Vagina (tissue), 2 donors: ENCODE data around the gene USP6NL. TPM values are rescaled to one million over a fixed set of nuclear protein-coding genes. Genes with fewer than 3 reads are reported as not detected.

Source experiments
- DNase-seq, 2 donors: peaks; one replicate each; pipeline ENCODE4 v3.0.0-alpha.2; 2017; ENCODE audit errors: extremely low spot score in 2 of 2
- H3K27ac ChIP-seq: fragments of 200-600 bp; sonication (generic); one replicate; pipeline ENCODE4 v1.5.1; 2019
- H3K27me3 ChIP-seq: fragments of 200-600 bp; sonication (generic); one replicate; pipeline ENCODE4 v1.5.1; 2019
- H3K36me3 ChIP-seq, 2 donors: fragments of 200-600 bp; sonication (generic); one replicate each; pipeline ENCODE4 v1.5.1; 2017 to 2019
- H3K4me1 ChIP-seq: fragments of 200-600 bp; sonication (generic); one replicate; pipeline ENCODE4 v1.5.1; 2019
- H3K4me3 ChIP-seq, 2 donors: fragments of 200-600 bp; sonication (generic); 1 replicate in 1 of 2; 2 replicates in 1 of 2; pipeline ENCODE4 v1.5.1; 2016 to 2019
- H3K9me3 ChIP-seq: fragments of 200-600 bp; sonication (generic); one replicate; pipeline ENCODE4 v1.5.1; 2019
- CTCF ChIP-seq, 3 experiments: fragments of 450-650 bp in 2 of 3; fragments of 200-600 bp in 1 of 3; sonication (generic) in 1 of 3; IDR thresholded peaks; one replicate each; pipeline ENCODE4 v1.5.1; 2017 to 2019; ENCODE audit warnings: antibody characterized with exemption in 3 of 3, mild to moderate bottlenecking in 2 of 3, moderate library complexity in 2 of 3
- POLR2A ChIP-seq, 2 donors: fragments of 450-650 bp; IDR thresholded peaks; one replicate each; pipeline ENCODE4 v1.6.1; 2017; ENCODE audit warnings: antibody characterized with exemption in 2 of 2, mild to moderate bottlenecking in 2 of 2, moderate library complexity in 2 of 2
- POLR2AphosphoS5 ChIP-seq, 2 donors: sonication (generic); formaldehyde crosslinking; IDR thresholded peaks; one replicate each; pipeline ENCODE4 v1.9.0; 2017; ENCODE audit warnings: antibody characterized with exemption in 2 of 2, mild to moderate bottlenecking in 2 of 2, low read depth in 1 of 2; ENCODE audit not compliant: insufficient read depth in 1 of 2
- intact Hi-C: fragments of 100-400 bp; cut with DNase I; formaldehyde crosslinking; loops from one replicate; pipeline ENCODE4 v1.15.1; 2023
- total RNA-seq: library from RNA; depleted of rRNA; stranded (reverse); fragments of >200 nt; gene quantifications from one replicate; pipeline ENCODE4 v1.2.3, GENCODE V29; 2016

Gene USP6NL
- total RNA-seq, 1 donor from 2014 or later: 23.3 TPM

DNA sequence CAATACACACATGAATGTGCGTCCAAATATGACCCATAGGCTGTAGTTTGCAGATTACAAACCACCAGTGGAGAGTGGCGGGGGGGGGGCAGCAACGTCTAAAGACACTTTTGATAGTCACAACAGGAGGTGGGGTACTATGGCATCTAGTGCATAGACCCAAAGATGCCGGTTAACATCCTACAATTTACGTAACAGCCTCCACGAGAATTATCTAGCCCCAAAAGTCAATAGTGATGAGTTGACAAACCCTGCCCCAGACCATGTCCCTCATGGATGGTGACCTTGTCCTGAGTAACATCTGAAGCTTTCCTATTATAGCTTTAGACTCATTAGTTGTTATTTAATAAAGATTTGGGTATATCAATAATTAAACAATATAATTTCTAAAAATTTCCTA is 31.6 kb downstream of the USP6NL start:
- intact Hi-C loops: no loop called here
- H3K9me3 ChIP-seq: no peaks in the 10 kb centered on the region
- no peak for TF ChIP-seq POLR2A (IDR thresholded peaks at IDR 0.05)
- no peak for TF ChIP-seq CTCF (IDR thresholded peaks at IDR 0.05)
- TF ChIP-seq POLR2AphosphoS5 (IDR thresholded peaks at IDR 0.05; ENCODE audit: insufficient read depth in 1 of 2, low read depth in 1 of 2): no peak
- no peak overlapping the region for H3K27ac ChIP-seq
- no peak for DNase-seq
- no peaks in the 10 kb centered on the region for H3K4me1 ChIP-seq
- no peak overlapping the region for H3K4me3 ChIP-seq
- no peaks in the 10 kb centered on the region for H3K36me3 ChIP-seq
- no peaks in the 10 kb centered on the region for H3K27me3 ChIP-seq

DNA sequence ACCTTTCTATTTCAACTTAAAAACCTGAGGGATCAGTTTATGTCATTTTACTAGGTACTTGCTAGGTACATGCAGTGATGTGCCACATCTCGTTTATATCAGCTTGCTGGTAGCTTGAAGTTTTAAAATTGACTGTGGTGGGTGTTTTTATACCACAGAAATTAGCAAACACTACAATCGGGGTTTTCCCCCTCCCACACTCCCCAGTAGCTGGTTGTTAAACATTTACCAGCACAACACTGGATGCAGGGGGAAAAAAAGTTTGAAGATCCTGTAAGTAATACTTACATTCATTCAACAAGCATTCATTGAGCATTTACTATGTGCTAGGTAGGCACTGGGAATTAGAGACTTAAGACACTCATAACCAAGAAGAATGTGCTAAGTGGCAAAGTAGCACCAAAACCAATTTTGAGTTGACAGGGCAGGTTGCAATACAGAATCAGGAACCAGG is 32.6 kb downstream of the USP6NL start:
- H3K36me3 ChIP-seq: no peaks in the 10 kb centered on the region
- no peak for DNase-seq
- peaks cover 5% of the 10 kb centered on the region for H3K4me1 ChIP-seq
- no peaks in the 10 kb centered on the region for H3K9me3 ChIP-seq
- H3K27ac ChIP-seq: no peak overlapping the region
- H3K4me3 ChIP-seq: no peak overlapping the region
- intact Hi-C loops: no loop called here
- no peaks in the 10 kb centered on the region for H3K27me3 ChIP-seq
- TF ChIP-seq POLR2A (IDR thresholded peaks at IDR 0.05) (no peak), CTCF (IDR thresholded peaks at IDR 0.05) (no peak), POLR2AphosphoS5 (IDR thresholded peaks at IDR 0.05; ENCODE audit: insufficient read depth in 1 of 2, low read depth in 1 of 2) (no peak)

DNA sequence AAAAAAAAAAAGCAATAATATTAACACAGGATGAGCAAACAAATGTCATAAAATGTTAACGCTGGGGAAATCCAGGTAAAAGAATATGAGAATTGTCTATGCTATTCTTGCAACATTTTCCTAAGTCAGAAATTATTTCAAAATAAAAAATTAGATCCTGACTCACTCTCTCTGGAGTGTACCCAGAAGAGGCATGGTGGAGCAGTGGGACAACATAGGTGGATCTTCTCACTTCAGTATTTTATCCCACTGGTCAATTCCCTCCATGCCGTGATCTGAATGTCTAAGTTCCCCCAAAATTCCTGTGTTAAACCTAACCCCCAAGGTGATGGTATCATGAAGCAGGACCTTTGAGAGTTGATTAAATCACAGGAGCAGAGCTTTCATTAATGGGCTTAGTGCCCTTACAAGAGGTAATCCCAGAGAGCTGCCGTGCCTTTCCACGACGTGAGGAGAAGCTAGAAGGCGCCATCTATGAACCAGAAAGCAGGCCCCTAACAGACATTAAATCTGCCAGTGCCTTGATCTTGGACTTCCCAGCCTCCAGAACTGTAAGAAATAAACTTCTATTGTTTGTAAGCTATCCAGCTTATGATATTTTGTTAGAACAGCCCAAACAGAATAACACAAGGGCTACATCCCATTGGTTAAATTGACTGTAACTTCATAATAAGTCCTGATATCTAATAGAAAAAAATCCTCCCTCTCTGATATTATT is 35.2 kb downstream of the USP6NL start:
- H3K36me3 ChIP-seq: no peaks in the 10 kb centered on the region
- TF ChIP-seq POLR2A (IDR thresholded peaks at IDR 0.05) (no peak), CTCF (IDR thresholded peaks at IDR 0.05) (no peak), POLR2AphosphoS5 (IDR thresholded peaks at IDR 0.05; ENCODE audit: insufficient read depth in 1 of 2, low read depth in 1 of 2) (no peak)
- intact Hi-C loops: no loop called here

DNA sequence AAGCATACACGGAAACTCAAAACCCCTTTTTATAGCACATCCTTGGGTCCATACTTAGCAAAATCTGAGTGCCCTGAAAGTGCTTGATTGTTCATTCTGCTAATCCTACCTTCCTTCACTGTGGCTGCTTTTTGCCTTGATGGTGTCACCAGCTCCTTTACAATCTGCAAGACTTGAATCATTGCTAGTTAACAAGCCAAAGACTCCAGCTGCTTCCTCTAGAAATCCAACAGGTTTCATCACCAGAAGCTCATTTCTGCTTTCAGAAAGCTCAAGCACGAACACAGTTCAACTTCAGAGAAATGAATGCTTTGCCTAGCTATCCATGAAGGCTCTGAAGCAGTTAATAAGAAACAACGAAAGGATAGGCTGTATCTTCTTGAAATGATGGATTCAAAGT is 38.0 kb downstream of the USP6NL start:
- Histone ChIP-seq H3K4me1 (peaks cover 11% of the 10 kb centered on the region), H3K4me3 (no peak overlapping the region), H3K27ac (no peak overlapping the region), H3K9me3 (no peaks in the 10 kb centered on the region), H3K27me3 (no peaks in the 10 kb centered on the region), H3K36me3 (no peaks in the 10 kb centered on the region)
- intact Hi-C loops: no loop called here
- no peak for DNase-seq
- TF ChIP-seq CTCF (IDR thresholded peaks at IDR 0.05) (no peak), POLR2A (IDR thresholded peaks at IDR 0.05) (no peak), POLR2AphosphoS5 (IDR thresholded peaks at IDR 0.05; ENCODE audit: insufficient read depth in 1 of 2, low read depth in 1 of 2) (no peak)

More for the DNA sequence above, 35.2 kb downstream of the USP6NL start:
- Histone ChIP-seq H3K27ac (no peak overlapping the region), H3K9me3 (no peaks in the 10 kb centered on the region), H3K27me3 (no peaks in the 10 kb centered on the region), H3K4me1 (peaks cover 11% of the 10 kb centered on the region), H3K4me3 (no peak overlapping the region)
- DNase-seq: no peak

DNA sequence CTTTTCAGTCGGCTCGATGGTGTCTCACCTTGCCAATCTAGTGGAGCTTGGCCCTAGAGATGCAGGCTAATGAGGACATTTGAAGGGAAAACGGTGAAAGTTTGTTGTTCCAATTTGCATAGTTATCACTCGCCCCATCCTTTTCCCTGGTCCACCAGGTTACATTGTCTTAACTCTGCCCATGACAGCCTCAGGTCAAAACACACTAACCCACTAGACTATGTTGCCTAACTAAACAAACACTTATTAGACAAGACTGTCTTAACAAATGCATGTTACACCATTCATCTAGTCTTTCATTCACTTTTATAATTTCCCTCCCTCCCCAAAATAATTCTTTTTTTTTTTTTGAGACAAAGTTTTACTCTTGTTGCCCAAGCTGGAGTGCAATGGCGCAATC is 40.7 kb downstream of the USP6NL start:
- no peak overlapping the region for H3K4me3 ChIP-seq
- no peak for TF ChIP-seq POLR2A (IDR thresholded peaks at IDR 0.05)
- no peak for TF ChIP-seq CTCF (IDR thresholded peaks at IDR 0.05)
- TF ChIP-seq POLR2AphosphoS5 (IDR thresholded peaks at IDR 0.05; ENCODE audit: insufficient read depth in 1 of 2, low read depth in 1 of 2): no peak
- no peaks in the 10 kb centered on the region for H3K27me3 ChIP-seq
- no peak overlapping the region for H3K27ac ChIP-seq
- no peak for DNase-seq
- no peaks in the 10 kb centered on the region for H3K36me3 ChIP-seq
- no peaks in the 10 kb centered on the region for H3K9me3 ChIP-seq
- intact Hi-C loops: no loop called here
- H3K4me1 ChIP-seq: peaks cover 11% of the 10 kb centered on the region
